ENCODE measurements around the gene SLC16A5.
A peak's percentile ranks its signal among the peaks of the same experiment; 100 is the strongest.

Gene SLC16A5

GRCh38 chr17:75088465-75089417, 987 bp downstream of the SLC16A5 start:
- no peak for DNase-seq

DNA sequence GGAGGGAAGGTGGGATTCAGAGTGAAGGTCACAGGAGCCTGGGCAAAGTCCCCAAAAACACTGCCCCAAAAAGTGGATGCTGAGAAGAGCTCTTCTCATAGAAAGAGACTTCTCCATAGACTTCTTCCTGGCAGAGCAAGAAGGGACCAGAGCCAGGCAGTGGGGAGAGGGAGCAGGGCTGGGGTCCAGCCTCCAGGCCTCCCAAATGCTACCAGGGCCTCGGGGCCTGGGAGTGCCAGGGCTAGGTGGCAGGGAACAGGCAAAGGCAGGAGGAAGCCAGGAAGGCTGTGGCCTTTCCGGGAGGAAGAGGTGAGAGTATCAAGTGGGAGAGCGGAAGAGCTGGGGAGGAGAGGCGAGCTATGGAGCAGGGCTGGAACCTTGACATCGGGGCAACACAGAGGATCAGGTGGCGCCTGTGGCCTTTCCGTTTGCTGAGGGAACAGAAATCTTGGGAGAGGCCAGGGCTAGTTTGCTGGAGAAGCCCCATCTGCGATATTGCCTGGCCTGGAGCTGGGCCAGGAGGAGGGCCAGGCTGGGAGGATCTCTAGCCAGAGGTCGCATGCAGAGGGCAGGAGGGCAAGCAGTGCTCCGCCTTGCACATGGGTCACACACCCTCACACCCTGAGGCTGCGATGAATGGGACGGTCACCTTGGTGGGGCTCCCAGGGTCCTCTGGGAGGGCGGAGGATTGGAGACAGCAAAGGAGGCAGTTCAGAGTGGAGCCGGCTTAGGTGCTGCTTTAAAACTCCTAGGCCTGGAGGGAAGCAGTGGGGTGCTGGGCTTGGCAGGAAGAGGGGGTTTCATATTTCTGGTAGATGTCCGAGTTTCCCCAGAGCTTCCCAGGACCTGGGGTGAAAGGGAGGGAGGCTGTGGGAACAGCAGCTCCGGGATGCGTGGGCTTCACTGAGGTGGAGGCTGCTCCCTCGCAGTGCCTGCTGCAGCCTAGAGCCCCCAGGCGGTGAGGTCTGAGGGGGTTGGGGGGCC, 3.4 kb downstream of the SLC16A5 start:
- DNase-seq = no peak

DNA sequence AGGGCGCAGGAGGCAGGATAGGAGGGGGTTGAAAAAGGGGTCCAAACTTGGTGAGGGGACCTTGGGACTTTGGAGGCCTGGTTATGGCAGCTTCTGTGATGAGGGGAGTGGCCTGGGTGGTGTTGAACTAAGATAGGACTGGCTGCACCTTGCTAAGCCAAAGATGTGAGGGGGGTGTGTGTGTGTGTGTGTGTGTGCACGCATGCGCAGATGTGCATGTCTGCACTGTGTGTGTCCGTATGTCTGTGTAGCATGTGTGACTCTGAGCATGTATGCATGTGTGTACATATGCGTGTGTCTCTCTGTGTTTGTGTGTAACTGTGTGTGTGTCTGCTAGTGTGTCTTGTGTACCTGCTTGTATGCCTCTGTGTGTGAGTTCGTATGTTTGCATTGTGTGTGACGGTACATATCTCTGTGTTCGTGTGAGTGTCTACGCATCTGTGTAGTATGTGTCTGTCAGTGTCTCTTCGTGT, 4.1 kb downstream of the SLC16A5 start:
- no peak for DNase-seq

- no peak for DNase-seq
These were observed 5.9 kb downstream of the SLC16A5 start for GRCh38 chr17:75093548-75094158.

GRCh38 chr17:75094871-75095399, 7.2 kb downstream of the SLC16A5 start:
- DNase-seq = no peak

GRCh38 chr17:75096082-75096625, 8.4 kb downstream of the SLC16A5 start:
- no peak for DNase-seq

- no peak for DNase-seq
These were observed 10.1 kb downstream of the SLC16A5 start for GRCh38 chr17:75097865-75098264.

DNA sequence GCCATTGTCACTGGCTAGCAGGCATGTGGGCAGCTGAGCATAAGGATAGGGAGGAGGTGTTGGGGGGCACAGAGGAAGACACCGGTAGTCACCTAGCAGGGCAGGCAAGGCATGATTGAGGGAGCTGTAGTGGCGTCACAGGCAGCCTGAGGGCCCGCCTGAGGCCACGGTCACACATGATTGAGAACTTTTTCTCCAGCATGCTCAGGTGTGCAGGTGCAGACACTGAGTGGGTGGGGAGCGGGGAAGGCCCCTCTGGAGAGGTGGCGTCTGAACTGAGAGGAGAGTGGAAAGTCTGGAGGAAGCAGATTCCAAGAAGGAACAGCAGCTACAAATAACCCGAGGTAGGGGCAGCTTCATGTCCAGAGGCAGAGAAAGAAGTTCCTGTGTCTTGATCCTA, 11.1 kb downstream of the SLC16A5 start:
- DNase-seq = no peak

DNA sequence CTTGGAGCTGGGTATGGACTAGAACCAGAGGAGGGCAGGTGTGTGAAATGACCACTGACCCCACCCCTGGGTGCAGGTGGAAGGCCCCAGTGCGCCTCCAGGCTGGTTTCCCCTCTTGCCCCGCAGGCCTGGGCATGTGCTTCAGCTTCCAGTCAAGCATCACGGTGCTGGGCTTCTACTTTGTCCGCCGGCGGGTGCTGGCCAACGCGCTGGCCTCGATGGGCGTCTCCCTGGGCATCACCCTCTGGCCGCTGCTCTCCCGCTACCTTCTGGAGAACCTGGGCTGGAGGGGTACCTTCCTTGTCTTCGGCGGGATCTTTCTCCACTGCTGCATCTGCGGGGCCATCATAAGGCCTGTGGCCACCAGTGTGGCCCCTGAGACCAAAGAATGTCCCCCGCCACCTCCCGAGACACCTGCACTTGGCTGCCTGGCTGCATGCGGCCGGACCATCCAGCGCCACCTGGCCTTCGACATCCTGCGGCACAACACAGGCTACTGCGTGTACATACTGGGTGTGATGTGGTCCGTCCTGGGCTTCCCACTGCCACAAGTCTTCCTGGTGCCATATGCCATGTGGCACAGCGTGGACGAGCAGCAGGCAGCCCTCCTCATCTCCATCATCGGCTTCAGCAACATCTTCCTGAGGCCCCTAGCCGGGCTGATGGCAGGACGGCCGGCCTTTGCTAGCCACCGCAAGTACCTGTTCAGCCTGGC, 12.3 kb downstream of the SLC16A5 start:
- no peak for DNase-seq

GRCh38 chr17:75102385-75102821, 14.6 kb downstream of the SLC16A5 start:
- no peak for DNase-seq

DNA sequence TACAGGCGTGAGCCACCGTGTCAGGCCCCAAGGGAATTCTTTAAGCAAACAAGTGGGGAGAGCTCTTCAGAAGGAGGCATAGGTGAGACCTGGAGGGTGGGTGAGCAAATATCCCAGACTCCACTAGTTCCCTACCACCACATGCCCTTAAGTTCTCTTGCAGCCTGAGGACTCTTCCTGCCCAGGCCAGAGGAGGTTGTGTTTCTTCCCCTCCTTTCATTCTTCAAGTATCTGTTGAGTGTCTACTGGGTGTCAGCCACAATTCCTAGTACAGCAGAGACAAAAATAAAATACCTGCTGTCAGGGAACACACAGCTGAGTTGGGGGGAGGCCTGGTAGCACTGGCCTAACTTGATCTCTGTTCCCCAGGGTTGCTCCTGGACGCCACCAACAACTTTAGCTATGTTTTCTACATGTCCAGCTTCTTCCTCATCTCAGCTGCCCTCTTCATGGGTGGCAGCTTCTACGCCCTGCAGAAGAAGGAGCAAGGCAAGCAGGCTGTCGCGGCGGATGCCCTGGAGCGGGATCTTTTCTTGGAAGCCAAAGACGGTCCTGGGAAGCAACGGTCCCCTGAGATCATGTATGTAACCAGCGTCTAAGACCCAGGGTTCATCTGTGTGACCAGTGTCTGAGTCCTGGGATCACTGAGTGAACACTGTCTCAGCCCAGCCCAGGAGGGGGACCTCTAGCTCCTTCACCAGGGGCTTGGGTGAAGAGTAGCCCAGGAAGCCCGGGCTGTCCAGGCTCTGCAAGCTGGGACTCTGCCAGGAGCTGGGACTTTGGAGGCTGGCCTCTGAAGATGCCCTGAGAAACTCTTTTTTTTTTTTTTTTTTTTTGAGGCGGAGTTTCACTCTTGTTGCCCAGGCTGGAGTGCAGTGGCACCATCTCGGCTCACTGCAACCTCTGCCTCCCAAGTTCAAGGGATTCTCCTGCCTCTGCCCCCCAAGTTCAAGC, 16.1 kb downstream of the SLC16A5 start:
- no peak for DNase-seq

DNA sequence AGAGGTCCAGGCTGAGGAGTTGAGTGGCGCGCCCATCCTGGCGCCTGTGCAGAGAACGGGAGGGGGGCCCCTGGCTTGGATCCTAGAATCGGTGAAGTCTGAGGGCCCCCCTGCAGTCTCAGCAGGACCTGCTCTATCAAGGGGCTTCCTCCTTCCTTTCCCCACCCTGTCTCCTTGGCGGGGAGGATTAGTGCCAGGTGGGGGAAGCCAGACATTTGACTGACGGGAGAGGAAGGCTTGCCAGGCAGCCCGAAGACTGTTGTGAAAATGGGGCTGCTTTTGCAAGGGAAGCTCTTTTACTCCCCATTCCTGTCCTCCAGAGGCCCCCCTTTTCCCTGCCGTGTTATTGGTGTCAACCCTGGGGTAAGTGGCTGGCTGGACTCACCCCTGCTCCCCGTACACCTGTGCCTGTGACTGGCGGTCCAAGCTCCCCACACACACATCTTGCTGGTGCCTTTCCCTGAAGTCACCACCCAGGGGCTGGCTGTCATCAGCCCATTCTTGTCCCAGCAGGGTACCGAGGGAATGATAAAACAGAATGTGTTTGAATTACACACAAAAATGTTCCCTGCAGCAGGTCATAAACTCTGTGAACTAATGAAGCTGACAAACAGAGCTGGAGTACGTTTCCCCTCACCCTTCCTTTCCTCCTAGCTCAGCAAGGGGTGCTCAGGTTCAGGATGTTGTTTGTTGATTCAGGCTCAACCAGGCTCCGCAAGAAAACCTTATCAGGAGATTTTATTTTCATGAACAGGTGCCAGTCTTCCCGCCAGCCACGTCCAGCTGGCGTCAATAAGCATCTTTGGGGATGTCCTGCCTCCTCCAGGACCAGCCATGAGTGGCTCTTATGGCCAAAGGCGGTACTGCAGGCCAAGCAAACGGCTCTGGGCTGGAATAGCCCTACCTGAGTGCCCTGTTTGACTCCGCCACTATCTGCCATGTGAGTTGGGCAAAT, 17.6 kb downstream of the SLC16A5 start:
- no peak for DNase-seq

DNA sequence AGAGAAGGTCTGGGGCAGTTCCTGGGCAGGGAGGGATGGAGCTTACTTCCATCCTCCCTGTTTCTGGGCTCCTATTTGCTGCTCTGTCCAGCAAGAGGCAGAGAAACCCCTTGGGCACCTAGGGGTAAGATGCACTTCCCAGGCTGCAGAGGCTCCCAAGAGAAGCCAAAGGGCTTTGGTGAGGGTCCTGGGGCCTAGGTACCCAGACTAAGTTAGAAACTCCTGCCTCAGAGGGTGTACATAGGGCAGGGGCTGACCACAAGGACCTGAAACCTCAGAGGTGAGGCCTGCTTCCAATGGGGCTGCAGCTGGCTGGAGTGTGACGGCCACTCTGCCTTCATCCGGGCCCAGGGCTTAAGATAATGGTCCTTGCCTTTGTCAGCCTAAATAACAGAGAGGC, 20.4 kb downstream of the SLC16A5 start:
- DNase-seq = no peak

DNA sequence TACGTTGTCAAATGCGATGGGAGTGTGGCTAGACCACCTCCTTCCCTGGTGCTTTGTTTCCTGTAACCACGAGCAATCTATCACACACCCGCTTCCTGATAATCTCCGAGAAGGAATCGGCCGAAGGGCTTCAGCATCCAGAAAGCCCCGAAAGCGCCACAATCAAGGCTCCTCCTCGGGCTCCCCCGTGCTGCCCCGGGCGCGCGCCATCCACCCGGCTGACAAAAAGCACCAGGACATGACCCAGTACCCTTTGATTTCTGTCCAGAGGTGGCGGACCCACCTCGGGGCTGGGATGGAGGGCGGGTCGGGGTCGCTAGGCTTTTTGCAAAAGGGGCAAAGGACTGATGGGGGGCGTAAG, 21.3 kb downstream of the SLC16A5 start:
- no peak for DNase-seq

DNA sequence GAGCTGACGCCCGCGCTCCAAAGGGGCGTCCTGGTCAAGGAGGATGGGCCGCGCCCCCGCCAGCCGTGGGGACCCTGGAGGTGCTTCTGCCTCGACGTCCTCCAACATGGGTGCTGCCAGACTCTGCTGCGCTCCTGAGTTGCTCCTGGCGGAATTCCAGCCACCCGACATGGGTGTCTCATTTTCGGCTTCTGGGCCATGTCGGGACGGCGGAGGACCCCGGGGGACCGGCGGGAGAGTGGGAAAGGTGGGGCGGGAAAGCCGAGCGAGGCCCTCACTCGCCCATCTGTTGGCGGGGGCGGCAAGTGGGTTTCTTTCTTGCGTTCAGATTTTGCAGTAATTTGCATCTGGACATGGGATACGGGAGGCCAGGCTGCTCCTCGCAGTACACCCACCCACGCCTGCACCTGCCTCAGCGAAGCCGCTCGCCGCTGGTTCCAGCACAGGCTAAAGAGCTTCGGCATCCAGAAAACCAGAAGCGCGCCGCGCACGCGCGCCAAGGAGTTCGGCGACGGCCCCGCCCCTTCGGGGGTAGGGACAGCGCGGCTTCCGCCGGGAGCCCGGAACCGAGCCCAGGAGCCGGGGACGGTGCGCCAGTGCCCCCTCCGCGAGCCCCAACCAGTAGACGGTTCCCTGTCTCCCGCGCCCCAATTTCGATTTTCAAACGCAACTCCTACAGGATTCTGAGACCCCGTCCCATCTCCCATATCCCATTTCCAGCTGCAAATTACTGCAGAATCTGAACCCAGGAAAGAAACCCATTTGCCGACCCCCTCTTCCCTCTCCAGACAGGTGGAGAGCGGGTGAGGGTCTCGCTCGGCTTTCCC, 21.9 kb downstream of the SLC16A5 start, which contains the start of gene ARMC7:
Gene ARMC7, plus strand, starts transcription at position 563 of the 827 bp plus-strand sequence. CDS start 320 bp downstream, outside the sequence.
- DNase-seq = peak; percentile 87

DNA sequence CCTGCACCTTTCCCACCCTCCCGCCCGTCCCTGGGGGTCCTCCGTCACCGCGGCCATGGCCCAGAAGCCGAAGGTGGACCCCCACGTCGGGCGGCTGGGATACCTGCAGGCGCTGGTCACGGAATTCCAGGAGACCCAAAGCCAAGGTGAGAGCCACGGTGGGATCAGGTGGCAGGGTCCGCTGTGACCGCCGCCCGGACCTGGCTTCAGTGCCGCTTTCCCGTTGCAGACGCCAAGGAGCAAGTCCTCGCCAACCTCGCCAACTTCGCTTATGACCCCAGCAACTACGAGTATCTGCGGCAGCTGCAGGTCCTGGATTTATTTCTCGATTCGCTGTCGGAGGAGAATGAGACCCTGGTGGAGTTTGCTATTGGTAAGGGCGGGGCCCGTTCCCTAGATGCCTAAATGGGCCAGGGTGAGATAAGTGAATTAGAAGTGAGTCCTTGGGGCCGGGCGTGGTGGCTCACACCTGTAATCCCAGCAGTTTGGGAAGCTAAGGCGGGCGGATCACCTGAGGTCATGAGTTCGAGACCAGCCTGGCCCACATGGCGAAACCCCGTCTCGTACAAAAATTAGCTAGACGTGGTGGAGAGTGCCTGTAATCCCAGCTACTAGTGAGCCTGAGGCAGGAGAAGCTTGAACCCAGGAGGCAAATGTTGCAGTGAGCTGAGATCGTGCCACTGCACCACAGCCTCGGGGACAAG, 22.6 kb downstream of the SLC16A5 start:
- DNase-seq = peak; percentile 10

DNA sequence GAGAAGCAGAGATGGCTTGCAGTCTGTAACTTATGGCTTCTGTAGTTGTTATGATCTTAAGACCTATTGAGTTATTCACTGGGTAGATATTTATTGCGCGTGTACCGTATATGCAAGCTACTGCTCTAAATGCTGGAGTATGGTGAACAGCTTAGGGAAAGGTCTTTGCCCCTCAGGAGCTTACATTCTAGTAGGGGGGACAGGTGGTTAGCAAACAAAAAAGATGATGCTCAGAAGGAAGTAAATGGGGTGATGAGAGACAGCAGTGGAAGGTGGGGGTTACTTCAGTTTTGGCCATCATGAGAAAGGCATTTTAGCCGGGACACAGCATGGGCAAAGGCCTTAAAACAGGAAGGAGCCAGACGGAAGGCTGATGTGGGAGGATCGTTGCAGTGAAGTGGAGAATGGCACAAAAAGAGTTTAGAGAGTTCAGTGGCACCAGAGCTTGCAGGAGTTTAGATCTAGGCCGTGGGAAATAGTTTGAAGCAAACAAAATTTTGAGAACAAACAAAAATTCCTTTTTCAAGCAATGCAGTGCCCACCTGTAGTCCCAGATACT, 24.1 kb downstream of the SLC16A5 start:
- DNase-seq = no peak
